Measurements from ENCODE around the gene WDR35.

DNA sequence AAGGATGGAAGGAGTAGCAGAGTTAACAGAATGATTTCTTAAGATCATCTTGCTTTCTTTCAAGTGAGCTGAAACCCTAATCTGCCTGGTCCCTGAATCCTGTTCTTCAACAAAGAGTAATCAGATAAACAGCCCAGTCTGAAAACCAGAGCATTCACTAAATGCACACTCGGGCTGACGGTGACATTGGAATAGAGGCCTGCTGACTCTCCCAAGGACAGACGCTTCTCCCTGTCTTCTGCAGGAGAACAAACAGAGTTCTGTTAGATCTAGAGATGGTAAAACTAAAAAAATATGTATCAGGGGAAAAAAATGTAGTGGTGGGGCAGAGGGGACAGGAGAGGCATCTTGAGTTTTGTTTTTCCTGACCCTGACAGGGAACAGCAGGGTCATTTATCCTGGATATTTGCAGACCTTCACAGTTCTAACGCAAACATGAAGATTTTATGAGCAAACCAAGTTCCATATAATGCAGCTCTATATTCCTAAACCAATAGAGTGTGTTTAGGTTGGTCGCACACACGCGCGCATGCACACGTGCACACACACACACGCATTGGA is 15.2 kb upstream of the WDR35 start:
- no peak for TF ChIP-seq POLR2A (IDR thresholded peaks at IDR 0.05; ENCODE audit: low read length)
- no peak for TF ChIP-seq GATA1 (IDR thresholded peaks at IDR 0.05; ENCODE audit: low read depth, low read length)
